HG03095 (cell line): ENCODE data around the gene APBA2.

Experiments used
- ATAC-seq: cut with Tn5 transposase; IDR thresholded peaks from one replicate; pipeline ENCODE4 v1.9.1; 2021; ENCODE audit warnings: moderate library complexity; ENCODE audit not compliant: unreplicated experiment

The APBA2 gene

DNA sequence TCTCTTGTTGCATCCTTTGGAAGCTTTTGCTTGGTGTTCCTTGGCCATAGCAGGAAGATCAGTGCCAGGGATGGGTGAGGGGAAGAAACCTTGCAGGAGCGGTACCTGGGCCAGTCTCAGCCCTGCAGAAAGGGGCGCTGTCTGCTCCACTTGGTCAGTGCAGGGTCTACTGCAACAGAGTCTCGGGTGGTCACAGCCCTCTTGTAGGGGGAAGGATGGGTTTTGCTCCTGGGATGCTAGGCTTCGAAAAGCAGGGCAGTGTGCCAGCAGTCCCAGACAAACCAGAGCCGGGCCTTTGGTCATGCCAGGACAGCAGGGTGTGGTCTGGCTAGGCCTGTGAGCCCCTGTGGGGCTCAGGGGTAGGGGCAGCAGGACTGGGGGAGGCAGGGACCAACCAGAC is 186.7 kb downstream of the APBA2 start:
- ATAC-seq, result no peak

DNA sequence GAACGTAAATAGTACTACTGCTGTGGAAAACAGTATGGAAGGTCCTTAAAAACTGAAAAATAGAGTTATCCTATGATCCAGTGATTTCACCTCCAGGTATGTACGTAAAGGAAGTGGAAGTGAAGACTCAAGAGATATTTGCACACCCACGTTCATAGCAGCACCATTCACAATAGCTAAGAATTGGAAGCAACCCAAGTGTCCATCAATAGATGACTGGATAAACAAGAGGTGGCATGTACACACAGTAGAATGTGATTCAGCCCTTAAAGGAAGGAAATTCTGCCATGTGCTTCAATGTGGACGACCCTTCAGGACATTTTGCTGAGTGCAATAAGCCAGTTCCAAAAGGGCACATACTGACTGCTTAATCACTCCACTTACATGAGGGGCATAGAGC is 188.3 kb downstream of the APBA2 start:
- ATAC-seq, result no peak

DNA sequence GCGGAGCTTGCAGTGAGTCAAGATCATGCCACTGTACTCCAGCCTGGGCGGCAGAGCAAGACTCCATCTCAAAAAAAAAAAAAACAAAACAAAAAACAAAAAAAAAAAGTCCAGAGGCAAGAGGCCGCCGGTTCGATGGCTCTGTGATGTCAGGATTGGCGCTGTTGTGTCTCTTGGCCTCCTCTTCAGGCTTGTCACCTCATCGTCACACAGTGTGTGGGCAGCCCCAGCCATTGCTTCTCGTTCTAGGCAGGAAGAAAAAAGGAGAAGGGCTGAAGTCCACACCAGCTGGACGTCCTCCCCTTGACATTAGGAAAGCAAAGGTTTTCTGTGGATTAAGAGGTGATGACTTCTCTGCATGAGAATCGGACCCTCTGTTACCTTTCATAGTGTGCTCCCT is 192.8 kb downstream of the APBA2 start:
- ATAC-seq, result no peak

DNA sequence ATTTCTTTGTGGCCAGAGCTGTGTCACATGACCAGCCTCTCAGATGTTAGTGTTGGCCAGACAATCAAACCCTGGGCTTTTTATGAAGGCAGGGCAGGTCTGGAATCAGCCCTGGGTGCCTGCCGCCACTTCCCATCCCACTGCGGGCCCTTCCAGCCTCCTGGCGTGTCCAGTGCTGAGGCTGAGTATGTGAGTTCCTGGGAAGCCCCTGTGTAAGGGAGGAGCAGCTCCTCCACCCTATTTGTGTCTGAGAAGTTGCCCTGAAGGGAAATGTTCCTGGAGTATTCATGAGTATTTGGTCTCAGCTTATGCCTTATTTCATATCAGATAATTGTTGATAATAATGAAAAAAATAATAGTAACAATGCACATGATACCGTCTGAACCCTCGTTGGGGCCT is 193.7 kb downstream of the APBA2 start:
- ATAC-seq, result no peak

DNA sequence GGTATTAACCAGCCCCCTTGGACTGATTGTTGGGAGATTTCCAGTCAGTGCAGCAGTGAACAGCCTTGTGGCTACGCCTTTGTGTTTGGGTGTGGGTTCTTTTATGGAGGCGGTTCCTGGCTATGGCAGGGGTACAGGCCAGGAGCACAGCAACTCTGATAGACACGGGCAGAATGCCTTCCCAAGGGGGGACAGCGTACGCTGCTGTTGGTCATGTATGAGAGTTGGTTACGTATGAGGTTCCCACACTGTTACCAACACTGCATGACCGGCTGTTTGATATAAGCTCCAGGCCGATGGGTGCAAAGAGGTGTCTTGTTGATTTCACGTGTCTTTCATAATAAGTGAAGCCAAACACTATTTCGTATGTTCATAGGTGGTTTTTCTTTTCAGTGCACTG is 196.0 kb downstream of the APBA2 start:
- no peak for ATAC-seq

DNA sequence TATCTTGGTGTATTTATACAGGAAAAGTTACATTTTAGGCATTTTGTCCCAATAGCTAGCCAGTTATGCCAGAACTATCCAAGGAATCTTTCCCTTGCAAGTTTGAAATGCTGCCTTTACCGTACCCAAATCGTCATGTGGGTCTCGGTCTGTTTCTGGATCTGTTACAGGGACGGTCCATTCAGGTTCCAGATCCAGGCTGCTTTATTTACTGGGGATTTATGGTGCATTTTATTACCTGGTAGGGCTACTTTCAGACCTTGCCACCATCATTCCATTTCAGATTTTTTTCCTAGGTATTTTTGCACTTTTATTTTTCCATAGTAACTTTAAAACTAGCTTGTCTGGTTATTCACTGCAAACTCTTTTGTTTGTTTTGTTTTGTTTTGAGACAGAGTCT is 197.4 kb downstream of the APBA2 start:
- ATAC-seq, result no peak

DNA sequence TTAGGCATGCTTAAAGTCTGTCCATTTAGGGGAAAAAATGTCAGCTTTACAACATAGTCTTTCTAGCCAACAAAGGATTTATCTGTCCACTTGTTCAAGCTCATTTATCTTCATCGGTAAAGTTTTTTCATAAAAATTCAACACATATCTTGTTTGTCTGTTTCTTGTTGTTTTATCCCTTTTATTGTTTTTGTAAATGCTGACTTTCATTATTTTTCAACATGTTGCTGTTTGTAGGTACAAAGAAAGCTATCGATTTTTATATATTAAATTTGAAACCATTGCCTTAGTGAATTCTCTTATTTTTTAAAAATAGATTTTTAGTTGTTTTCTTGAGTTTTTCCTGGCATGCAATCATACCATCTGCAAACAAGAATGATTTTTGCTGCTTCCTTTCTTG is 198.1 kb downstream of the APBA2 start:
- no peak for ATAC-seq

DNA sequence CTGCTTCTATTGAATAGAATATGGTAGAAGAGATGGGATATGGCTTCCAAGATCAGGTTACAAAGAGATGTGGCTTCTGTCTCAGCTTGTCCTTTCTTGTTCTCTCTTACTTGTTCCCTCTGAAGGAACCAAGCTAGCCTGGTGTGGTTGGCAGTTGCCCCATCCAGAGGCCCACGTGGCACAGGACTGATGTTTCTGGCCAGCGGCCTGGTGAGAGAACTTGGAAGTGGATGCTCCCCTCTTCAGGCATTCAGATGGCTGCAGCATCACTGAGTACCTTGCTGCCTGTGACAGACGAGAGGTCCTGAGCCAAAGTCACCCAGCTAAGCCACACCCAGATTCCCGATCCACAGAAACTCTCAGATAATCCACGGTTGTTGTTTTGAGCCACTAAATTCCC is 200.2 kb downstream of the APBA2 start:
- ATAC-seq, result no peak

DNA sequence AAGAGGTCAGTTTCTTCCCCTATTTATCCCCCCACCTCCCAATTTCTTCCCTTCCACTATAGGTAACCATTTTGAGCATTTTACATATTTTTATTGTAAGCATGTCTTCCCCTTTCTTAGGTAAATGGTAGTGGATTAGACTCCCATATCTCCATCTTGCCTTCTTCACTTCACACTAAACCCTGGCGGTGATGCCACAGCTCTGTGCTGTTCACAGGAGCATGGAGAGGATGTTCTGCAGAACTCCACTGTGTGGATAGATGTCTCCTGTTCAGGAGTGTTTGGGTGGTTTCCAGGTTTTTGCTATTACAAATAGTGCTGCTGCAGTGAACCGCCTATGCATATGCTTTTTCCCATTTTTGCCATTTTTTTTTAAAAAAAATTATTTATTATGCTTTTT is 201.1 kb downstream of the APBA2 start:
- ATAC-seq, result no peak

DNA sequence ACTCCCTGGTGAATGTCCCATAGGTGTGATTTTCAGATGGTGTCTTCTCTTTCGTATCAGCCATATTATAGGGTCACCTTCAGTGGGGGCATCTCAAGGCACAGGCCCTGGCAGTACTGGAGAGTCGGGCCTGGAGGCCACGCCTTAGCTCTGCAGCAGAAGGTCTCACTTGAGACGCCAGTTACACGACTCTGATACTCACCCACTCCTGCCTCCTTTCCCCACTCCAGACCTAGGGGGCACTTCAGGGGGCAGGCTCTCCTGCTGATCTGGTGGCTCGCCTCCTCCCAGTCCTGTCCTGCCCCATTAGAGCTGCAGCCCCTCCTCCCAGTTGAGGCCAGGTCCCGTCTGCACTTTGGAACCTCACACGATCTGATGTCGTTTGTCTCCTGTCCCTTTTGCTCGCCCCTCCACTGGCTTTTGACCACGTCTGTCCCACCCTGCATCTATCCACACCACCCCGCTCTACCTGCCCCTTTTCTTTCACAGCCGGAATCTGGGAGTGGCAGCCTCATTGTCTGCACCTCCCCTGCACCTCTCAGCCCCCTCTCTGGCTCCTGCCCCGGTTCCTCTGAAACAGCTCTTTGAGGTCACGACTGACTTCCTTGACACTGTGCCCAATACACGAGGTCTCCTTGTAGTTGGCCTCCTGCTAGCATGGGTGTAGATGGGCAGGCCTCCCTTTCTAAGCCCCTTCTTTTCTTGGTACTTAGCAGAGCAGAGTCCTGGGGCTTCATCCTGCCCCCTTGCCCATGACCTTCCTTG is 201.9 kb downstream of the APBA2 start:
- no peak for ATAC-seq

DNA sequence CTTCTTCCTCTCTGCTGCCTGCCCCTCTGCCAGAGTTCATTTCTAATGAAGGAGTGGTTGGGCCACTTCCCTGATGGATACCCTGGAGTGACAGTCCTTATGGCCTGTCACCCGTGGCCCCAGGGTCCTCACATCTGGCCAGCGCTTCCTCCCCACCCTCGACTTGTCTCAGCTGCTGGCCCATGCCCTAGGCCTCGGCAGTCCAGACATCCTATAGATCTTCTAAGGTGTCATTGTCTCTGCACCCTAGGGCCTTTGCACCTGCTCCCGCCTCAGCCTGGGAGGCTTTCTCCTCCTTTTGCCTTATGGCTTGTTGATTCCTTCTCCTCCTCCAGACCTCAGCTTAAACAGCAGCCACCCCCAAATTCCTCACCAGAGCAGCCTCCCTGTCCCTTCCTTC is 202.9 kb downstream of the APBA2 start:
- ATAC-seq, result no peak

DNA sequence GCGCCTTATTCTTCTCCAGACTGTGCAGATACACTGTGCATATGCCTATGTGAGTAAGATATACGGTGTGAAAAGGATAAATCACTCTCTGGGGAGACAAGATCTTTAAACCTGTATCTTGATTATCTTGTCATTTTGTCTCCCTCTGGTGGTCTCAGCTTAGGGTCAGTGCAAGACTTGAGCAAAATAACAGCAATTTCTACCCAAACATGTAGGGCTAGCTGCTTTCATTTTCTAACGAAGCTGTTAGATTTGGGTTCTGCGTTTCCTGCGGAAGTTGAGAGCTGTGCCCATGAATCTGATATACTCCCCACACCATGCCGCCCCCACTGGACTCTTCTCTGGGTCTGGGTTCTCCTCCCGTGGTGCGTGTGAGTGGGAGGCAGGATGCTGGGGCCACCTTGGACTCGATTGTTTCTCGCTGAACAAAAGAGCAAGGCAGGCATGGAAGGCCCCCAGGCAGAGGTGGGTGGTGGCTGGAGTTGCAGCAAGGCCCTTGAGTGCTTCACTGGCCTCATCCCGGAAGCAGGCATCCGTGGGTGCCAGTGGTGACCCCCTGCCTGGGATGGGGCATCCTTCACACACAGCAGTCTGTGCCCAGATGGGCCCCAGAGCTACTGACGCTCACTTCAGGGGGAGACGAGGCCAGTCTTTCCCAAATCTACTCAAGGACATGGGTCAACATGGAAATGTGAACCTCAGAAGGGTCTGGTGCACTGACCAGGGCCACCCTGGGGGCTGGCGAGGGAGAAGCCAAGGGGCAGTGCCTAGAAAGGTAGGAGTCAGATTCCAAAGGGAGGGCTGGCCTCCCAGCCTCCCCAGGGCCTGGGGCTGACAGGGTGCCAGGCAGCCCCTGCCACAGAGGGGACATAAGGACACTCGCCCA is 204.2 kb downstream of the APBA2 start:
- ATAC-seq, result no peak

DNA sequence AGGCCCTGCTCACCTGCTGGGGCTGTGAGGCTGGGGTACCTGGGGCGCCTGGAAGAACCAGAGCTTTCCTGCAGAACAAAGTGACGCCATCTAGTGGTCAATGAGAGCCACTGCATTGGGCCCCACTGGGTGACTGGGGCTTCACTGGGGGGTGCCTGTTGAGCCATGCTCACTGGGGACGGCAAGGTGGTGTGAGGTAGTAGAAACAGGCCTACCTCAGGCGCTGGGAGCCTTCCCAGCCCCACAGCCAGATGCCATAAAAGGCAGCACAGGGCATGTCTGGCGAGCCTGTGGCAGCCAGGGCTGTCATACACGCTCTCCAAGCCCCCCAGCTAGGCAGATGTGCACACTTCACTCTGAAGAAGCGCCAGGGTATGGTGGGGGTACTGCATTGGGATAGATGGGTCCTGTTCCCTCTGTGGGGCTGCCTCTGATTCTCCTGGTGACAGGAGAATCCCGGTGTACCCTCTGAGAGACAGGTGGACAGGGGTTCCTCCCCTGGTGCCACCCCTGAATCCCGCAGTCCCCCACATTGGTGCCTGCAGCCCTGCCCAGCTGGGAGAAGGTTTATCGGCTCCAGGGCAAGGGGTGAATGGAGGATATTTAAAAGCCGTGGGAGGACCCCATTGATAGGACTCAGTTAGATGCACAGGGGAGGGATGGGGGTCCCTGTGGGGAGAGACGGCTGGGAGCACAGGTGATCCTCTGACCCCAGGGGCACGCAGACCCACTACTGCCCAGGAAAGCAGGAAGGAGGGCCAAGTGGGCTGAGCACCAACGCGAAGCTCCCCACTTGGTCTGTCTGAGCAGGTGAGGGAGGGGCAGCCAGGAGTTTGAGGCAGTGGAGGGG is 205.1 kb downstream of the APBA2 start:
- no peak for ATAC-seq

DNA sequence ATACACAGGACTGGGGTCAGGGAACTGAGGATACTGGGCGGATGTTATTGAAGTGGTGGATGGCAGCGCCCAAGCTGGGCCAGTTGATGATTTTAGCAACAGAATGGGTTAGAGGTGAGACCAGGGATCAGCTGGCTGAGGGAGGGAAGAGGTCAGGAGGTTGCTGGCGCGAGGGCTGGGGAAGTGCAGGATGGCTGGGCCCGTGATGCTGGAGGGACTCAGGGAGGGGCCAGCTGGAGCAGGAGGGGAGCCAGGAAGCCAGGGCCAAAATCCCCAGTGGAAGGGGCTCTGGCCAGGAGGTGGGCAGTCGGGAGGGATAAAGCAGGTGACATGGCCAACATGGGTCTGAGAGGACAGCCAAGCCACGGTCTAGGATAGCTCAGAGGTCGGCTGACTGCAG is 205.9 kb downstream of the APBA2 start:
- ATAC-seq, result no peak

DNA sequence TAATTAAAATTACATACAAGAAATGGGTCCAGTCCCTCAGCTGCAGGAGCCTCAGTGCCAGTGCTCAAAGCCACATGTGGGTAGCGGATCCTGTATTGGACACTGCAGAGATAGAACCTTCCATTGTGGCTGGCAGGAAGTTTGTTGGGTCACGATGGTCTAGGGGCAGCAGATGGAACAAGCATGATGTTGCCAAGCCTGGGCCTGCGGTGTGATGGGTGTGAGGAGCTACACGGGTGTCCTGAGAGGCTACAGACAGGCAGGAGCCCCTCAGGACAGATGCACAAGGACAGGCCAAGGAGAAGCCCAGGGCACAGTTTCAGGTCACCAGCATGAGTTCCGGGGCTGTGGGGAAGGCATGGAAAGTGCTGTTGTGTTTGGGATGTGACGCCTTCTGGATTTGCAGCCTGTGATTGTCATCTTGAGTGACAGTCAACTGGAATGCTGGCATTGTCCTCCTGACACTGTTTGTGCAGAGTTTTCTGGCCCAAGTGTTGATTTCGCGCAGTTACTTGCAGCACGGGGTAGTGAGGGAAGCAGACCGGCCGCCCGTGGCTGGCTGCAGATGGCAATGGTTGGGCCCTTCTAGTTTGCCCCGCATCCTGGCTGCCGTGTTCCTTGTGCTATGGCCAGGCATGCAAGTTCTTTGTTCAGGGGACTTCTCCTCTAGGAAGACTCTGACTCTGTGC is 206.7 kb downstream of the APBA2 start:
- ATAC-seq, result no peak

DNA sequence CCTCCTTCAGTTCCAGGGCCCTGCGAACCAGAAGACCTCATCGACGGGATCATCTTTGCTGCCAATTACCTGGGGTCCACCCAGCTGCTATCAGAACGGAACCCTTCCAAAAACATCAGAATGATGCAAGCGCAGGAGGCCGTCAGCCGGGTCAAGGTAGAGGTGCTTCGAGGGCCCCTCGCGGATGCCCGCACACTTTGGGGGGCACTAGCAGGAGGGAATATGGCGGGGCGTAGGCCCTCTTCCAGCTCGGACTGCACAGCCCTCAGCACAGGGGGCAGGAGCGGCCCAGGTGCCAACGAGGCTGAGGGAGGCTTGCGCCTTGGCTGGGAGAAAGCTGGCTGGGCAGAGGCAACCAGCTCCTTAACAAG is 207.3 kb downstream of the APBA2 start:
- no peak for ATAC-seq

DNA sequence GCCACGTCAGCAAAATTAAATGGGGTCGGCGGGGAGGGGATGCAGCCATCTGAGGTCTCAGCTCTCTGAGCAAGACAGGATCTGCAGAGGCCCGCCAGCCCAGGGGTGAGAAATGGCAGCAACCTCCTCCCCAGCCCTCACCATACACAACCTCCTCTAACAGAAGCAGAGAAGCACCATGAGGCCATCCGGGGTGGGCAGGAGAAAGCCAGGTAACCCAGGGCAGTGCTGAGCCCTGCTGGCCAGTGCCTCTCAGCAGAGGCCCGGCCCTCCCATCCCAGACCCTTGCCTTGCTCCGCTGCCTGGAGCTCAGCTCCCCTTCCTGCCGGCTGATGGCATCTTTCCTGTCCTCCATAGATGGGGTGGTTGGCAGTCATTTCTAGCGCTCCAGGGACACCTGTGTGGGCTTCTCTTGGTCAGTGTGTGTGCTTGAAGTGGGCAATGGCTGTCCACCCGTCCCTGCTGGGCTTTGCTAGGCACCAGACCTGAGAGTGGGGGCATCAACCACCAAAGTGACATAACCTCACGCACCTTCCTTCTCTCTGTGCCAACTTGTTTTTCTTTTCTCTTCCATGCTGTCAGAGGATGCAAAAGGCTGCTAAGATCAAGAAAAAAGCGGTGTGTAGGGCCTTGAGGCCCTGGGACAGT is 208.0 kb downstream of the APBA2 start:
- ATAC-seq, result no peak

DNA sequence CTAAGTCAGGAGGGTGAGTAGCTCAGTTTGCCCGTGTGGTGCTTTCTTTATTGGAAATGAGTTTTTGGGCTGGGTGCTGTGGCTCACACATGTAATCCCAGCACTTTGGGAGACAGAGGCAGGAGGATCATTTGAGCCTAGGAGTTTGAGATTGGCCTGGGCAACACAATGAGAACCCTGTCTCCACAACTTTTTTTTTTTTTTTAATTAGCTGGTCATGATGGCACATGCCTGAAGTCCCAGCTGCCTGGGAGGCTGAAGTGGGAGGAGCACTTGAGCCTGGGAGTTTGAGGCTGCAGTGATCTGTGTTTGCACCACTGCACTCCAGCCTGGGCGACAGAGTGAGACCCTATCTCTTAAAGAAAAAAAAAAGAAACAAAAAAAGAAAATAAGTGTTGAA is 208.9 kb downstream of the APBA2 start:
- ATAC-seq, result no peak

DNA sequence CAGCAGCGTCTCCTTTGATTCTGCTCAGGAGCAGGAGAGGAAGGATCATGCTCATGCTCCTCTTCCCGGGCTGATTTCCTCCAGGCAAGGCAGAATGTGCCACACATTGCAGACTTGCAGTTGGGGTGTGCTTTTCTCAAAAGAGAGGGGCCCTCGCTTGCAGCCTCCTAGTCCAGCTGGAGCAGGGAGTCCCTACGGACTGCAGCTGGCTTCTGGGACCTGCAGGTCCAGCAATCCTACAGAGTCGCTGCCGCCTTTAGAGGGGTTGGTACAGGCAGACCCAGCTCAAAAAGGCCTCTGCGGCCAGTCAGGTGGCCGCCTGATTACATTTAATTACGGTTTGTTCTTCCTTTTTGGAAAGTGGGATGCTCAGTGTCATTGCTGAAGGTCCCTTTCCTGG is 210.0 kb downstream of the APBA2 start:
- no peak for ATAC-seq

DNA sequence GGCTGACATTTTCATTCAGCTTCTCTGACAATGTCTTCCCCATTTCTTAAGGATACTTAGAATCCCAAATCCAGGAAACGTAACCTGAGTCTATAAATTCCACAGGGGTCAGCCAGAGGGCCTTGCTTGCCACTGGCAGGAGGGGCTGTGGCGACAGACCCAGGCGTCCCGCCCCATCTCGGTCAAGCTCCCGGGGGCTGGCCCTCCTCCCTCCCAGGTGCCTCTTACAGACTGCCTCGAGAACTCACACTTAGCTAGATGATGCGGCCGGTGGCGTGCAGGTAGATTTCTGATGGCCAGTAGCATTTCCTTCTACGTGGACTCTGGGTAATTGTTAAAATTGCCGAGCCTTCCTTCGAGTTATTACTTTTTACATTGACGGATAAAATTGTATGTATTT is 211.4 kb downstream of the APBA2 start:
- ATAC-seq, result no peak
